Measurements from ENCODE around the gene PTPRN2. TPM values are rescaled to one million over a fixed set of nuclear protein-coding genes. Genes with fewer than 3 reads are reported as not detected.

Gene PTPRN2
- total and polyA plus RNA-seq, 9 of the 15 experiments (the other 6 are each of a cell fraction or from before 2014, with no cell fraction given): not detected

- POLR2A ChIA-PET: interaction anchor here (0.6 kb wide), 1 partner anchor 726 kb away, joined by 3 read pairs; no protein-coding TSS in a partner anchor
- peaks cover 34 to 55% of the 10 kb centered on the region in 2 experiments for H3K27me3 ChIP-seq (ENCODE audit: control insufficient read depth in 2 of 2, insufficient read depth in 2 of 2, low read length in 2 of 2)
- CTCF ChIA-PET (ENCODE audit: low intra/inter-chr PET ratio): no interaction called here
These were observed 828.3 kb downstream of the PTPRN2 start for GRCh38 chr7:157759246-157759805.

More at GRCh38 chr7:157759246-157759805, 828.3 kb downstream of the PTPRN2 start:
- no peak overlapping the region for H2AFZ ChIP-seq (ENCODE audit: low read depth, low read length)
- no peak overlapping the region for H3K27ac ChIP-seq (ENCODE audit: extremely low read depth, low read depth, low read length)
- peaks cover 0 to 12% of the 10 kb centered on the region in 2 experiments; a peak in 2 of 5 replicates for H3K4me1 ChIP-seq (replicated peaks in 1 of 2; ENCODE audit: control insufficient read depth in 2 of 2, insufficient read depth in 2 of 2, low read length in 2 of 2)
- in situ Hi-C loops (cut with MboI): no loop called here
- H3K36me3 ChIP-seq (ENCODE audit: control insufficient read depth, insufficient read depth, low read length): no peaks in the 10 kb centered on the region
- H3K4me3 ChIP-seq: no peak overlapping the region
- no peaks in the 10 kb centered on the region for H3K9me1 ChIP-seq (ENCODE audit: control insufficient read depth, insufficient read depth, low read length)
- no TSS peak for BruUV-seq (replicated peaks)
- FAIRE-seq: no peak
- 0 out of 2 replicates have a peak, but pooled peaks cover 7% of the 10 kb centered on the region for H4K20me1 ChIP-seq (replicated peaks; ENCODE audit: control insufficient read depth, insufficient read depth, low read length)
- no peak overlapping the region; a peak in 1 of 4 replicates for H3K9ac ChIP-seq (ENCODE audit: insufficient read depth in 1 of 2, low read depth in 2 of 2, low read length in 2 of 2)
- no peak overlapping the region for H3K4me2 ChIP-seq (ENCODE audit: insufficient read depth, low read length)
- intact Hi-C loops (cut with micrococcal nuclease): no loop called here
- no peak for DNase-seq (ENCODE audit: extremely low read depth in 1 of 4, low spot score in 3 of 4)
- WGBS (ENCODE audit: insufficient coverage, low coverage, missing lambda C conversion rate): under 1% methylated on average over 19 of the region's 19 CpGs
- no peaks in the 10 kb centered on the region for H3K9me3 ChIP-seq (replicated peaks; ENCODE audit: control insufficient read depth, insufficient read depth, low read depth, low read length)
- no peaks in the 10 kb centered on the region for H3K79me2 ChIP-seq (ENCODE audit: control insufficient read depth, insufficient read depth, low read length)
- TF ChIP-seq POLR2AphosphoS5 (IDR thresholded peaks at IDR 0.05; ENCODE audit: control insufficient read depth, insufficient read depth, low read depth, low read length) (no peak), DIDO1 (tag; IDR thresholded peaks at IDR 0.05; ENCODE audit: low read depth) (no peak), ZNF583 (CRISPR knock-in tag; IDR thresholded peaks at IDR 0.05) (no peak), GTF2F1 (IDR thresholded peaks at IDR 0.05; ENCODE audit: low read depth, low read length) (no peak), PPARD (CRISPR knock-in tag; IDR thresholded peaks at IDR 0.05) (no peak), ZKSCAN1 (IDR thresholded peaks at IDR 0.05; ENCODE audit: low read depth, low read length) (no peak), CBX8 (IDR thresholded peaks at IDR 0.05; ENCODE audit: borderline replicate concordance, extremely low read depth, low read depth, low read length, poor library complexity, severe bottlenecking) (no peak), ZNF121 (CRISPR knock-in tag; conservative IDR thresholded peaks at IDR 0.05) (no peak), FOXK1 (CRISPR knock-in tag; IDR thresholded peaks at IDR 0.05; ENCODE audit: borderline replicate concordance) (no peak), HNRNPL (IDR thresholded peaks at IDR 0.05; ENCODE audit: low read depth, low read length) (no peak), ZFP91 (CRISPR knock-in tag; IDR thresholded peaks at IDR 0.05) (no peak), ZNF695 (CRISPR knock-in tag; IDR thresholded peaks at IDR 0.05) (no peak), GATAD2B (IDR thresholded peaks at IDR 0.05; ENCODE audit: borderline replicate concordance) (no peak), ZNF146 (CRISPR knock-in tag; IDR thresholded peaks at IDR 0.05; ENCODE audit: unreplicated experiment) (no peak), SP2 (IDR thresholded peaks at IDR 0.05; ENCODE audit: extremely low read depth, low read depth, low read length, poor library complexity, severe bottlenecking) (no peak), CCNT2 (IDR thresholded peaks at IDR 0.05; ENCODE audit: borderline replicate concordance, extremely low read depth, insufficient read length, low read depth, low read length) (no peak)
- no peak for ATAC-seq
